Keratinocyte (primary cell): Measurements from ENCODE around the gene AFG3L2. TPM values are rescaled to one million over a fixed set of nuclear protein-coding genes. Genes with fewer than 3 reads are reported as not detected.
A peak's percentile ranks its signal among the peaks of the same experiment; 100 is the strongest.

ENCODE experiments used
- DNase-seq: peaks from one replicate; pipeline ENCODE4 v3.0.0-alpha.2; 2011; ENCODE audit warnings: low read depth, missing footprints, low spot score
- FAIRE-seq: peaks from 2 replicates; lab custom pipeline; 2011; peaks lifted over from hg19 to GRCh38; lab: Jason Lieb, UNC
- H2AFZ ChIP-seq: 2 replicates; pipeline ENCODE4 v1.6.0; 2012; ENCODE audit warnings: low read length, control low read depth, inconsistent platforms; ENCODE audit not compliant: control insufficient read depth
- H3K27ac ChIP-seq: 2 replicates; pipeline ENCODE4 v1.5.1; 2011; ENCODE audit warnings: low read length; ENCODE audit not compliant: control insufficient read depth, insufficient read depth
- H3K27me3 ChIP-seq: 3 replicates; pipeline ENCODE4 v1.6.0; 2011; ENCODE audit warnings: low read length; ENCODE audit not compliant: control insufficient read depth, insufficient read depth; ENCODE audit errors: extremely low read depth
- H3K36me3 ChIP-seq, 2 experiments: 2 replicates in 1 of 2; 3 replicates in 1 of 2; pipeline ENCODE4 v1.5.1; 2011; ENCODE audit warnings: low read length in 2 of 2, mild to moderate bottlenecking in 1 of 2; ENCODE audit not compliant: control insufficient read depth in 2 of 2, insufficient read depth in 2 of 2; ENCODE audit errors: extremely low read depth in 1 of 2
- H3K4me1 ChIP-seq: 3 replicates; pipeline ENCODE4 v1.5.1; 2011; ENCODE audit warnings: low read length; ENCODE audit not compliant: control insufficient read depth, insufficient read depth; ENCODE audit errors: extremely low read depth
- H3K4me2 ChIP-seq: 3 replicates; pipeline ENCODE4 v1.6.0; 2011; ENCODE audit warnings: low read depth, low read length; ENCODE audit not compliant: control insufficient read depth, insufficient read depth; ENCODE audit errors: extremely low read depth
- H3K4me3 ChIP-seq, 3 experiments: fragments of 200-600 bp in 1 of 3; sonication (generic) in 1 of 3; 2 replicates in 2 of 3; 3 replicates in 1 of 3; pipeline ENCODE4 v1.5.1; 2011 to 2016; ENCODE audit warnings: low read length in 3 of 3, mild to moderate bottlenecking in 3 of 3, control low read depth in 2 of 3, inconsistent platforms in 1 of 3, low read depth in 1 of 3, mixed read lengths in 1 of 3, mixed run types in 1 of 3, moderate library complexity in 1 of 3; ENCODE audit not compliant: control insufficient read depth in 2 of 3, insufficient read depth in 2 of 3; ENCODE audit errors: extremely low read depth in 1 of 3
- H3K79me2 ChIP-seq: 2 replicates; pipeline ENCODE4 v1.6.0; 2012; ENCODE audit warnings: low read length; ENCODE audit not compliant: control insufficient read depth, insufficient read depth
- H3K9ac ChIP-seq: 3 replicates; pipeline ENCODE4 v1.6.0; 2011; ENCODE audit warnings: low read length; ENCODE audit not compliant: control insufficient read depth, insufficient read depth; ENCODE audit errors: extremely low read depth
- H3K9me1 ChIP-seq: 3 replicates; pipeline ENCODE4 v1.6.0; 2011; ENCODE audit warnings: low read length; ENCODE audit not compliant: control insufficient read depth, insufficient read depth; ENCODE audit errors: extremely low read depth
- H3K9me3 ChIP-seq: 2 replicates; pipeline ENCODE4 v1.5.1; 2012; ENCODE audit warnings: low read depth, low read length; ENCODE audit not compliant: control insufficient read depth
- H4K20me1 ChIP-seq: 3 replicates; pipeline ENCODE4 v1.6.0; 2011; ENCODE audit warnings: low read length; ENCODE audit not compliant: control insufficient read depth, insufficient read depth; ENCODE audit errors: extremely low read depth
- CTCF ChIP-seq, 3 experiments: IDR thresholded peaks in 1 of 3; conservative IDR thresholded peaks in 1 of 3; optimal IDR thresholded peaks in 1 of 3; 2 replicates in 2 of 3; 3 replicates in 1 of 3; pipeline versions ENCODE3 to v1.5.1; 2011; ENCODE audit warnings: low read length in 3 of 3, mild to moderate bottlenecking in 3 of 3, moderate library complexity in 2 of 3, control low read depth in 1 of 3, inconsistent platforms in 1 of 3; ENCODE audit not compliant: insufficient read depth in 2 of 3; ENCODE audit errors: extremely low read depth in 1 of 3
- EZH2 ChIP-seq: IDR thresholded peaks from one replicate; pipeline ENCODE4 v1.6.1; 2012; ENCODE audit warnings: inconsistent platforms, mild to moderate bottlenecking, low read length, moderate library complexity
- dilution Hi-C: fragments of 300-500 bp; cut with MboI; formaldehyde crosslinking; loops from one replicate; pipeline ENCODE4 v1.7.0; 2020; ENCODE audit warnings: low sequenced_read_pairs; ENCODE audit not compliant: extremely low pct_ligation_motif_present
- polyA plus RNA-seq, 5 experiments: library from polyadenylated mRNA; depleted of rRNA in 3 of 5; stranded (reverse) in 3 of 5; stranded (forward) in 1 of 5; unstranded in 1 of 5; fragments of >200 nt; gene quantifications; 1 replicate in 1 of 5; 2 replicates in 3 of 5; 3 replicates in 1 of 5; pipeline versions ENCODE4 v1.2.1 to v1.2.3, GENCODE V29; 2011 to 2012; ENCODE audit warnings: missing spikeins in 2 of 5, low read depth in 1 of 5, low replicate concordance in 1 of 5

AFG3L2 gene
- polyA plus RNA-seq, 1 donor (not counting 4 experiments of a cell fraction or from before 2014, with no cell fraction given) = 47.5 TPM

GRCh38 chr18:12315911-12316310 is 61.1 kb downstream of the AFG3L2 start:
- no peaks in the 10 kb centered on the region for H3K9me1 ChIP-seq
- TF ChIP-seq CTCF (optimal IDR thresholded peaks at IDR 0.05 in 1 of 3, IDR thresholded peaks at IDR 0.05 in 1 of 3, conservative IDR thresholded peaks at IDR 0.05 in 1 of 3; ENCODE audit: extremely low read depth in 1 of 3, insufficient read depth in 2 of 3, low read length in 3 of 3) (no peak), EZH2 (no peak)
- H3K36me3 ChIP-seq = peaks cover 34 to 66% of the 10 kb centered on the region in 2 experiments
- dilution Hi-C loops = no loop called here
- no peaks in the 10 kb centered on the region for H3K9me3 ChIP-seq
- H4K20me1 ChIP-seq = peaks cover 12% of the 10 kb centered on the region
- FAIRE-seq (no peak), DNase-seq (no peak)
- peaks cover 91% of the 10 kb centered on the region for H3K79me2 ChIP-seq
- H3K9ac ChIP-seq = peak overlapping the region; percentile 55
- H3K4me3 ChIP-seq = peak overlapping the region in 1 of 3 experiments; percentile 51
- peaks cover 37% of the 10 kb centered on the region for H3K4me1 ChIP-seq
- peak overlapping the region; percentile 55 for H3K27ac ChIP-seq
- peak overlapping the region; percentile 62 for H3K4me2 ChIP-seq
- H3K27me3 ChIP-seq = no peaks in the 10 kb centered on the region
- H2AFZ ChIP-seq = no peak overlapping the region

GRCh38 chr18:12315490-12315889 is 61.5 kb downstream of the AFG3L2 start:
- H3K4me2 ChIP-seq = peak overlapping the region; percentile 62
- DNase-seq (no peak), FAIRE-seq (no peak)
- H3K9ac ChIP-seq = peak overlapping the region; percentile 55
- no peaks in the 10 kb centered on the region for H3K9me3 ChIP-seq
- H3K36me3 ChIP-seq = peaks cover 35 to 70% of the 10 kb centered on the region in 2 experiments
- no peaks in the 10 kb centered on the region for H3K9me1 ChIP-seq
- no peaks in the 10 kb centered on the region for H3K27me3 ChIP-seq
- peaks cover 91% of the 10 kb centered on the region for H3K79me2 ChIP-seq
- peaks cover 40% of the 10 kb centered on the region for H3K4me1 ChIP-seq
- dilution Hi-C loops = no loop called here
- no peak overlapping the region for H2AFZ ChIP-seq
- peak overlapping the region; percentile 55 for H3K27ac ChIP-seq
- H3K4me3 ChIP-seq = peak overlapping the region in 2 of 3 experiments; percentile 32 to 51
- TF ChIP-seq CTCF (optimal IDR thresholded peaks at IDR 0.05 in 1 of 3, IDR thresholded peaks at IDR 0.05 in 1 of 3, conservative IDR thresholded peaks at IDR 0.05 in 1 of 3; ENCODE audit: extremely low read depth in 1 of 3, insufficient read depth in 2 of 3, low read length in 3 of 3) (no peak), EZH2 (no peak)
- H4K20me1 ChIP-seq = peaks cover 12% of the 10 kb centered on the region
